WERI-Rb-1 (cell line): ENCODE results near the gene SEC22C.

Experiments used
- DNase-seq: peaks from one replicate; pipeline ENCODE4 v3.0.0-alpha.2; 2020
- H3K27ac ChIP-seq: fragments of 250-450 bp; sonication (Bioruptor Pico); 2 replicates; pipeline ENCODE4 v1.5.1; 2020; ENCODE audit warnings: mild to moderate bottlenecking, moderate library complexity
- H3K27me3 ChIP-seq: fragments of 250-450 bp; sonication (Bioruptor Pico); 2 replicates; pipeline ENCODE4 v1.5.1; 2021; ENCODE audit warnings: mild to moderate bottlenecking, low read depth, moderate library complexity; ENCODE audit not compliant: insufficient read depth, severe bottlenecking
- H3K36me3 ChIP-seq: fragments of 250-450 bp; sonication (Bioruptor Pico); 2 replicates; pipeline ENCODE4 v1.5.1; 2020; ENCODE audit warnings: mild to moderate bottlenecking, moderate library complexity
- H3K4me3 ChIP-seq: 2 replicates; pipeline ENCODE4 v1.5.1; 2011; ENCODE audit warnings: low read depth, mild to moderate bottlenecking, control low read depth, low read length
- H3K9me3 ChIP-seq: fragments of 250-450 bp; sonication (Bioruptor Pico); 2 replicates; pipeline ENCODE4 v1.5.1; 2021; ENCODE audit warnings: mild to moderate bottlenecking, moderate library complexity; ENCODE audit not compliant: severe bottlenecking
- TF ChIP-seq, protein P1 (sequence below): IDR thresholded peaks from 2 replicates; pipeline ENCODE4 v1.5.1; 2011; ENCODE audit warnings: low read depth, mild to moderate bottlenecking, control low read depth, inconsistent platforms, low read length

The SEC22C gene

DNA sequence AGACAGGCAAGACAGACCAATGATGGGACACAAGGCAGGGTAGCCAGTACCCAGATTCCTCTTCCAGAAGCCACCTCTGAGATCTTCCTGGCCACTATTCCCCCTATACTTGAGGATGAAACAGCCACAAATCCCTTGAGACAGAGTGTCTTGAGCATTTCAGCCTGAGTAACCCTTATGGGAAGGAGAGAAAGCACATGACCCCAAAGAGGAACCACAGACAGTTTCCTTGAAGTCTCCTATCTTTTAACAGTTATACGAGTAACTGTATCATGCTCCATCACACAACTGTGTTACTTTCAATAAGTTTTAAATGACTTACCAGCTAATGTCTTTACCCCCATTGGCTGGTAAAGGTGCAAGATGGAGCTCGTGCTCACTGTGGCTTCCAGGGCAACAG, 70.0 kb downstream of the SEC22C start:
- no peaks in the 10 kb centered on the region for H3K27me3 ChIP-seq
- H3K36me3 ChIP-seq = no peaks in the 10 kb centered on the region
- H3K9me3 ChIP-seq = no peaks in the 10 kb centered on the region
- TF ChIP-seq, protein P1, sequence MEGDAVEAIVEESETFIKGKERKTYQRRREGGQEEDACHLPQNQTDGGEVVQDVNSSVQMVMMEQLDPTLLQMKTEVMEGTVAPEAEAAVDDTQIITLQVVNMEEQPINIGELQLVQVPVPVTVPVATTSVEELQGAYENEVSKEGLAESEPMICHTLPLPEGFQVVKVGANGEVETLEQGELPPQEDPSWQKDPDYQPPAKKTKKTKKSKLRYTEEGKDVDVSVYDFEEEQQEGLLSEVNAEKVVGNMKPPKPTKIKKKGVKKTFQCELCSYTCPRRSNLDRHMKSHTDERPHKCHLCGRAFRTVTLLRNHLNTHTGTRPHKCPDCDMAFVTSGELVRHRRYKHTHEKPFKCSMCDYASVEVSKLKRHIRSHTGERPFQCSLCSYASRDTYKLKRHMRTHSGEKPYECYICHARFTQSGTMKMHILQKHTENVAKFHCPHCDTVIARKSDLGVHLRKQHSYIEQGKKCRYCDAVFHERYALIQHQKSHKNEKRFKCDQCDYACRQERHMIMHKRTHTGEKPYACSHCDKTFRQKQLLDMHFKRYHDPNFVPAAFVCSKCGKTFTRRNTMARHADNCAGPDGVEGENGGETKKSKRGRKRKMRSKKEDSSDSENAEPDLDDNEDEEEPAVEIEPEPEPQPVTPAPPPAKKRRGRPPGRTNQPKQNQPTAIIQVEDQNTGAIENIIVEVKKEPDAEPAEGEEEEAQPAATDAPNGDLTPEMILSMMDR = no peak
- no peak for DNase-seq
- H3K4me3 ChIP-seq = no peak overlapping the region
- no peak overlapping the region for H3K27ac ChIP-seq

DNA sequence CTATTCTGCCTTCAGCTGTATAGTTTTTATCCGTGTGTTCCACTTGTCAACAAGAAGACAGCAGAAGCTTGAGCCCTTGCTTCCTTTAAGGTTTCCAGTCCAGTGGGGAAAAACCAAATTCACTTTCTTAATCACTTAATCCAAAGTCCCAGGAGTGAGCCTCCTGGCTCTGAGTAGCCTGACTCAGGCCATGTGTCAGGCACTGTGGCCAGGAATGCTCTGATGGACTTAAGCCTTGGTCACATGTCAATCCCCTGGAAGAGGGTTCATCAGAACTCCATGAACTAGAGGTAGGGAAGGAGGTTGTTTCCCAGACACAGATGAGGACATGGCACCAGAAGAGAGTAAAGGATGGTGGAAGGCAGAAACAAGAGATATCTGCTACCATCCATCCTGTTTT, 70.6 kb downstream of the SEC22C start:
- no peaks in the 10 kb centered on the region for H3K9me3 ChIP-seq
- no peaks in the 10 kb centered on the region for H3K36me3 ChIP-seq
- no peak overlapping the region for H3K27ac ChIP-seq
- no peaks in the 10 kb centered on the region for H3K27me3 ChIP-seq
- TF ChIP-seq, protein P1 = no peak
- peak; percentile 61 for DNase-seq
- H3K4me3 ChIP-seq = no peak overlapping the region

DNA sequence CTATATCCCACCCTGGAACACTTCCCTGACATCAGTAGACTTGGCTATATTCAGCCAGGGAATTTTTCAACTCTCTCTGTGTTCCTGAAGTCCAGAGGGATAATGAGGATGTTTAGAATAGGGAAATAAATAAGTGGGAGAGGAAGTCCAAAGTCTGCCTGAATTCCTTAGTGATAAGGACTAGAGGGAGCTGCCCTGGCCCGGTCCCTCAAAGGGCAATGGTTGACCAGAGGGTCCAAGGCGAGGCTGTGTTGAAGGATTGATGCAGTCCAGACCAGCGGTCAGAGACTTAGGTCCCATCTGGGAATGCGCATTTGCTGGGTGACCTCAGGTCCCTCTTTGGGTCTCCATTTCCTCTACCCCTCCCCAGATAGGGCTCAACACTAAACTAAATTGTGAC, 71.4 kb downstream of the SEC22C start:
- Histone ChIP-seq H3K27me3 (no peaks in the 10 kb centered on the region), H3K9me3 (no peaks in the 10 kb centered on the region), H3K27ac (no peak overlapping the region), H3K4me3 (no peak overlapping the region), H3K36me3 (no peaks in the 10 kb centered on the region)
- TF ChIP-seq, protein P1 = no peak
- no peak for DNase-seq

DNA sequence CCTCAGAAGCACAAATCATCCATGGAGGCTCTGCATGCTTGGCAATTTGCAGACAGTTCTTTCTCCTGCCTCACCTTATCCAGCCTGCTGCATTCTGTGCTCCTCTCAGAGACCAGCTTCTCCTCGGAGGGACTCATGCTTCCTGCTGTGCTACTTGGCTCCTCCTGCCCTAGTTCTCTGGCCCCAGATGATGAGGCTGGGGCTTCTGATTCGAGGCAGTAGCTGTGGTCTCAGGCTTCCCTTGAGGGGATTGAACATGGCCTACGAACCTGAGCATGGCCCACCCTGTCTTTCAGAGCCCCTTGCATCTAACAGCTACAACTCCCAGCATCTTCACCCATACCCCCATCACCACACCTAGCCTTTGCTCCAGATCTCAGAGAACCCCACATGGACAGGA, 72.7 kb downstream of the SEC22C start:
- no peaks in the 10 kb centered on the region for H3K36me3 ChIP-seq
- H3K27ac ChIP-seq = no peak overlapping the region
- no peak overlapping the region for H3K4me3 ChIP-seq
- TF ChIP-seq, protein P1 = no peak
- no peaks in the 10 kb centered on the region for H3K9me3 ChIP-seq
- no peak for DNase-seq
- no peaks in the 10 kb centered on the region for H3K27me3 ChIP-seq

DNA sequence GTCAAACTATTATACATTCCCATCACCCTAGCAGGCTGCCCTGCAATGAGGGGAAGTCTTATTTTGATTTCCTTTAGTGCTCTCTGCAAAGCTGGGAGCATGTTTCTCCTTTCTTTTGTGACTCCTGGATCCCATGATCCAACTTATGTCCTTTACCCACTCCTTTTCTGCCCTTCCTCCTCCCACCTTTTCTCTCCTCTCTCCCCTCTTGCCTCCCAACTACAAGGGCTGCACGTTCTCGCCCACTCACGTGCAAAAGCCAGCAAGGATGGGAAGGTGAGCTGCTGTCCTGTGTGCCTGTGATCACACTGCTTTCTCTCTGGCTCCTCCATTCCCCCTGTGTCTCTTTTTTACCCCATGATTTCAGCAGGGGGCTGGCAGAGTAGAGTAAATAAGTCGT, 73.2 kb downstream of the SEC22C start:
- TF ChIP-seq, protein P1 = no peak
- no peaks in the 10 kb centered on the region for H3K27me3 ChIP-seq
- no peak overlapping the region for H3K4me3 ChIP-seq
- H3K36me3 ChIP-seq = no peaks in the 10 kb centered on the region
- H3K27ac ChIP-seq = no peak overlapping the region
- DNase-seq = no peak
- no peaks in the 10 kb centered on the region for H3K9me3 ChIP-seq

DNA sequence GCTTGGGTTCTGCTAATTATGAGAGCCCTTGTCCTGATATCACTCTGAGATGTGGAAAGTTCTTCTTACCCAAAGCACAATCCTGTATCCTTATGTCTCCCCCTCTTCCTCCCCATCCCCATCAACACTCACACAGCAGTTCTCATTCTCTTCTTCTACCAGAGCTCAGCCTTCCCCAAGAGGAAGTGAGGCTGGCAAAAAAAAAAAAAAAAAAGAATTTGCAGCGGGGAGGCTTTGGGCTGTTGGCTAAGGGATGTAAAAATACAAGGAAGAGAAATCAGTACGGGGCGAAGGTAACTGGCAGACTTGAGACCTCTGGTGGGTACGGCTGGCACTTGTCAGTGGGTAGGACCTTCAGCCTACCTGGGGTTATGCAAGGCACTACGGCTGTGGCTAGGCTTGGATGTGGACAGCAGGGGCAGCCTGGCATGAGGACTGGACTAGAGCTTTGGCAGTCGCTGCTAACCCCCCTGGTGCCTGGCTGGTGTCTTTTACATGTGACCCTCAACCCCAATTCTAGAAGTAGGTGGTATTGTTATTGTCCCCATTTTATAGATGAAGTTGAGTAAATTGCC, 73.9 kb downstream of the SEC22C start:
- DNase-seq = no peak
- TF ChIP-seq, protein P1 = no peak
- no peak overlapping the region for H3K27ac ChIP-seq

More for the DNA sequence above, 73.9 kb downstream of the SEC22C start:
- Histone ChIP-seq H3K36me3 (no peaks in the 10 kb centered on the region), H3K9me3 (no peaks in the 10 kb centered on the region), H3K27me3 (no peaks in the 10 kb centered on the region), H3K4me3 (no peak overlapping the region)
